HEK293T (cell line): ENCODE data around the gene NKX1-1.

Source experiments
- ARNT ChIP-seq: fragments of 450-650 bp; IDR thresholded peaks from 2 replicates; pipeline ENCODE4 v1.6.1; 2017; ENCODE audit warnings: mild to moderate bottlenecking
- BHLHE40 ChIP-seq: fragments of 450-650 bp; IDR thresholded peaks from 2 replicates; pipeline ENCODE4 v1.6.1; 2016; ENCODE audit warnings: mild to moderate bottlenecking, moderate library complexity, borderline replicate concordance
- ELF4 ChIP-seq: fragments of 450-650 bp; IDR thresholded peaks from 2 replicates; pipeline ENCODE4 v1.6.1; 2017; ENCODE audit warnings: antibody characterized with exemption
- FOXK2 ChIP-seq: fragments of 450-650 bp; IDR thresholded peaks from 2 replicates; pipeline ENCODE4 v1.6.1; 2016; ENCODE audit warnings: mild to moderate bottlenecking
- FOXM1 ChIP-seq: fragments of 450-650 bp; IDR thresholded peaks from 2 replicates; pipeline ENCODE4 v1.6.1; 2017; ENCODE audit warnings: mild to moderate bottlenecking, borderline replicate concordance
- HDGF ChIP-seq: fragments of 450-650 bp; IDR thresholded peaks from 2 replicates; pipeline ENCODE4 v1.6.1; 2017; ENCODE audit warnings: antibody characterized with exemption, borderline replicate concordance
- SP1 ChIP-seq: fragments of 450-650 bp; IDR thresholded peaks from 2 replicates; pipeline ENCODE4 v1.6.1; 2017
- SUZ12 ChIP-seq: fragments of 450-650 bp; IDR thresholded peaks from 2 replicates; pipeline ENCODE4 v1.6.1; 2016; ENCODE audit warnings: mild to moderate bottlenecking
- TARDBP ChIP-seq: fragments of 450-650 bp; IDR thresholded peaks from 2 replicates; pipeline ENCODE4 v1.6.1; 2016
- ZNF384 ChIP-seq: fragments of 450-650 bp; IDR thresholded peaks from 2 replicates; pipeline ENCODE4 v1.6.1; 2016

GRCh38 chr4:1381181-1381621, 25.0 kb downstream of the NKX1-1 start:
- TF ChIP-seq HDGF (no peak), BHLHE40 (no peak), SUZ12 (no peak), FOXM1 (no peak), SP1 (no peak), FOXK2 (no peak), ELF4 (no peak), ZNF384 (no peak), ARNT (no peak), TARDBP (no peak)
